GM23248 (cell line): ENCODE measurements around the gene HRH1.

Source experiments
- EZH2 ChIP-seq: fragments of 200-600 bp; sonication (generic); IDR thresholded peaks from 2 replicates; pipeline ENCODE4 v1.6.1; 2018; ENCODE audit warnings: antibody characterized with exemption, mild to moderate bottlenecking; ENCODE audit not compliant: insufficient read depth, poor library complexity, severe bottlenecking
- EZH2phosphoT487 ChIP-seq: fragments of 200-600 bp; sonication (generic); IDR thresholded peaks from 2 replicates; pipeline ENCODE4 v1.6.1; 2018; ENCODE audit warnings: antibody characterized with exemption, moderate library complexity, mild to moderate bottlenecking, low read depth; ENCODE audit not compliant: insufficient read depth

- no peak for TF ChIP-seq EZH2phosphoT487
- no peak for TF ChIP-seq EZH2
Observed at GRCh38 chr3:11288021-11288491, 133.8 kb downstream of the HRH1 start.
